Activated naive CD4-positive, alpha-beta T cell (primary cell): ENCODE measurements around the gene MAPT.

Experiments used
- DNase-seq, 4 experiments: peaks; one replicate each; lab custom pipeline; 2025; lab: John Stamatoyannopoulos, UW

Gene MAPT

DNA sequence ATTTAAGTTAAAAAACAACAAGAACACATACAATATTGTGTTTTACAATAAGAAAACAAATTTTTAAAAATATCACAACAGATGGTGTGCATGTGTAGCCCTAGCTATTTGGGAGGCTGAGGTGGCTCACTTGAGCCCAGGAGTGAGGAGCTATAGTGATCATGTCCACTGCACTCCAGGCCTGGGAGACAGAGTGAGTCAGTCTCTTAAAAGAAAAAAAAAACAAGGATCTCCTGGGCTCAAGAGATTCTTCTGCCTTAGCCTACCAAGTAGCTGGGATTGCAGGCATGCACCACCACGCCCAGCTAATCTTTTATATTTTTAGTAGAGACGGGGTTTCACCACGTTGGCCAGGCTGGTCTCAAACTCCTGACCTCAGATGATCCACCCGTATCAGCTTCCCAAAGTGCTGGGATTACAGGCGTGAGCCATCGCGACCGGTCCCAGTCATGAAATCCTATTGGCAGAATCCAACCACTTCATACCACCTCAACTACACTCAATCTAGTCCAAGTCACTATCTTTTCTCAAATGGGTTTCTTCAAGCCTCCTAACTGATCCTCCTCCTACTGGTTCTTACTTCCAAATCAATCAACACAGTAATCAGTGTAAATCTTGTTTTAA, 159.7 kb downstream of the MAPT start:
- no peak for DNase-seq

GRCh38 chr17:46056800-46057304, 162.5 kb downstream of the MAPT start:
- no peak for DNase-seq

GRCh38 chr17:46057366-46057765, 163.0 kb downstream of the MAPT start:
- no peak for DNase-seq

DNA sequence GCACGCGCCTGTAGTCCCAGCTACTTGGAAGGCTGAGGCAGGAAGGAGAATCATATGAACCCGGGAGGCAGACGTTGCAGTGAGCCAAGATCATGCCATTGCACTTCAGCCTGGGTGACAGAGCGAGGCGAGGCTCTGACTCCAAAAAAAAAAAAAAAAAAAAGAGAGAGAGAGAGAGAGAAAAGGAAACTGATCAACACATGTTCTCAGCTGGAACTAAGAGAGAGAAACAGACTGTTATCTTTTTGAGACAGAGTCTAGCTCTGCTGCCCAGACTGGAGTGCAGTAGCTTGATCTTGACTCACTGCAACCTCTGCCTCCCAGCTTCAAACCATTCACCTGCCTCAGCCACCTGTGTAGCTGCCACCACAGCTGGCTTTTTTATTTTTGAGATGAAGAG, 165.1 kb downstream of the MAPT start:
- DNase-seq: no peak

GRCh38 chr17:46060461-46060860, 166.1 kb downstream of the MAPT start:
- no peak for DNase-seq

DNA sequence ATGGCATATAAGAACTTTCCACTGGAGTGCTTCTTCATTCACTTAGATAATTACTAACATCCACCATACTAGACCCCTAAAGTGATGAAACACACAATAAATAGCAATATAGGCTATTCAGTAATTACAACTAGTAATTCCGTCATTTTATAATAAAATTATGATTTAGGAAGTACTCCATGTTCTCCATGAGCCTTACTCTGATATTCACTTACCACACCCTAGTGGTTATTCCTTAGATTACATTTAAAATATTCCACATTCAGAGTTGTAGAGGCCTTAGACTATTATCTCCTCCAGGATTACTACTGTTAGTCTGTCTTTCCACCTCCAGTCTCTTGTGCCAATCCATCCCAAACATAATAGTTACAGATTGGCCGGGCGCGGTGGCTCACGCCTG, 167.1 kb downstream of the MAPT start:
- no peak for DNase-seq

- no peak for DNase-seq
These were observed 168.9 kb downstream of the MAPT start for GRCh38 chr17:46063241-46063640.

DNA sequence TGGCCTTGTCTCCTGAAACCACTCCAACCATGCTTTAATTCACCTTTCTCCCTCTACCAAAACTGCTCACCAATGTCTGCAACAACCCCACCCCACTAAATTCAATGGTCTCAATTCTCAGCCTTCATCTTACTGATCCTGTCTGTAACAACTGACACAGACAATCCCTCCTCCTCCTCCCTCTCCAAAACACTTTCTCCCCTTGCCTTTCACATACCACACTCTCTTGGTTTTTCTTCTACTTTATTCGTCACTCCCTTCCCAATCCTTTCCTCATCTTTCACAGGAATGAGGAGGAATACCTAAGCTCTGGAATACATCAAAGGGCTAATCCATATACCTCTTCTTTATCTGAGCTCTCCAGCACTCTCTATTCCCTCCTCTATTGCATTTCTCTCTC, 170.1 kb downstream of the MAPT start:
- DNase-seq: no peak

DNA sequence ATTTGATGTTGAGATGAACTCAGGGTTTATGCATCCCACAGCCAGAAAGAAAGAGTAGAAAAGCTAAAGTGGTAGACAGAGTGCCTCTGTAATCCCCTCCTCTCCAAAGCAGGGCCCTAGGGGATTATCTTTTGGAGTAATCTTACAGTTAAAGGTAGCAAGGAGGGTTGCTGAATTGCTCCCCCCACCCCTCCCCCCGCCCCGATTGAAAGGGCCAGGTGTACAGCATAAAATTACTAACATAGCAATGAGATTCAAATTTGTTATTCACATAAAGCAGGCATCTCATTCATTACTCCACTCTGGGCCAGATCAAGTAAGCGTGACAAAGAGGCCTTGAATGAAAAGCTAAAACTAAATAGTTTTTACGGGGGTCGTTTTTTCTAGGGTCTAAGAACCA, 177.4 kb downstream of the MAPT start:
- DNase-seq: no peak

DNA sequence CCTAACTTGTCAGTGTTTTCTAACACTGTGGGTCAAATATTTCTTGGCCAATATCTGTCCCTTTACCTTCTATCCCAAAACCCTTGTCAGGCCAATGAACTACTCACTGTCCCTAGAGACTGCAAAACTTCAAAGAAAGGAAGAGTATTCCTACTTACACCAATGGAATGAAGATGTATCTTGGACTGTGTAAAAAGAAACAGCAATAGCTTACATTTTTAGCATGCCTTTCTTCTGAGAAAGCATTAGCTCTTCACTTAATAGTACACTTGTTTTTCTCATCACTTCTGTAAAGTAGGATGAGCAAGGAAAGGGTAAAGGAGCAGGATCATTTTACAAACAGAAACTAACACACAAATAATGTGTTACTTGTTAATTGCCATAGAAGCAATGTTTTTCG, 178.6 kb downstream of the MAPT start:
- no peak for DNase-seq

DNA sequence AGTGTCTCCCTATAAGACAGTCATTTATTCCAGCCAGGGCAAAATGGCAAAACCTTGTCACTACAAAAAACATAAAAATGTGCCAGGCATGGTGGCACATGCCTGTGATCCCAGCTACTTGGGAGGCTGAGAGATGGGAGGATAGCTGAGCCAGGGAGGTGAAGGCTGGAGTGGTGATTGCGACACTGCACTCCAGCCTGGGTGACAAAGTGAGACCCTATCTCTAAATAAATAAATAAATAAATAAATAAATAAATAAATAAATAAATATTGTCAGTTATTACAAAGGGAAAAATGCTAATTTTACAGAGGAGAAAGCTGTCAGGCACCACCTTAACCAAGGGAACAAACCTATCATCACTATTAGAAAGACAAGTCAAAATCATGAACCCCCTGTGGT, 180.2 kb downstream of the MAPT start:
- no peak for DNase-seq
